Measurements from ENCODE around the gene SLC17A5. TPM values are rescaled to one million over a fixed set of nuclear protein-coding genes. Genes with fewer than 3 reads are reported as not detected.
"Not testable (repeated sequence)": the region's sequence is repeated elsewhere in the genome, so short reads cannot be mapped to it uniquely, and the experiment has no call there.

The SLC17A5 gene
- total RNA-seq, 6 donors from 2014 or later: 13.0 to 32.5 (median 22.3) TPM

GRCh38 chr6:73630401-73630800, 23.4 kb downstream of the SLC17A5 start:
- WGBS, 2 donors: 83 to 88% methylated on average over 4 of the region's 4 CpGs
- no peak for ATAC-seq (ENCODE audit: low FRiP score in 2 of 2)
- no peak for TF ChIP-seq CTCF (IDR thresholded peaks at IDR 0.05)
- TF ChIP-seq POLR2AphosphoS5 (IDR thresholded peaks at IDR 0.05): no peak
- no peak for TF ChIP-seq EP300 (IDR thresholded peaks at IDR 0.05)
- no peak for TF ChIP-seq POLR2A (IDR thresholded peaks at IDR 0.05)

GRCh38 chr6:73624896-73625295, 28.9 kb downstream of the SLC17A5 start:
- Histone ChIP-seq H3K36me3 (peaks cover 5 to 44% (median 17%) of the 10 kb centered on the region in 4 donors), H3K4me3 (no peak overlapping the region), H3K9me3 (no peaks in the 10 kb centered on the region), H3K27me3 (no peaks in the 10 kb centered on the region), H3K27ac (no peak overlapping the region), H3K4me1 (no peaks in the 10 kb centered on the region)
- WGBS, 2 donors: 87 to 97% methylated on average over 4 of the region's 4 CpGs
- ATAC-seq (ENCODE audit: low FRiP score in 2 of 2) (no peak), DNase-seq (no peak)
- TF ChIP-seq POLR2AphosphoS5 (IDR thresholded peaks at IDR 0.05) (no peak), CTCF (IDR thresholded peaks at IDR 0.05) (no peak), POLR2A (IDR thresholded peaks at IDR 0.05) (no peak), EP300 (IDR thresholded peaks at IDR 0.05) (no peak)

More at GRCh38 chr6:73630401-73630800, 23.4 kb downstream of the SLC17A5 start:
- H3K4me1 ChIP-seq: no peaks in the 10 kb centered on the region
- H3K27me3 ChIP-seq: no peaks in the 10 kb centered on the region
- DNase-seq: no peak
- no peak overlapping the region for H3K4me3 ChIP-seq
- H3K9me3 ChIP-seq: no peaks in the 10 kb centered on the region
- no peak overlapping the region for H3K27ac ChIP-seq
- peaks cover 0 to 73% (median 42%) of the 10 kb centered on the region in 4 donors for H3K36me3 ChIP-seq

- not testable (repeated sequence) for H3K4me3 ChIP-seq; H3K27ac ChIP-seq; ATAC-seq (ENCODE audit: low FRiP score in 2 of 2); H3K9me3 ChIP-seq; DNase-seq; H3K27me3 ChIP-seq; H3K4me1 ChIP-seq
- WGBS, 2 donors: 96 to 97% methylated on average over 8 of the region's 8 CpGs
- peaks cover 5 to 46% (median 16%) of the 10 kb centered on the region in 4 donors for H3K36me3 ChIP-seq
Observed at GRCh38 chr6:73623480-73623879, 30.3 kb downstream of the SLC17A5 start.

GRCh38 chr6:73618082-73618481, 35.7 kb downstream of the SLC17A5 start:
- not testable (repeated sequence) for H3K27me3 ChIP-seq; H3K9me3 ChIP-seq; H3K4me1 ChIP-seq; ATAC-seq (ENCODE audit: low FRiP score in 2 of 2); DNase-seq; H3K27ac ChIP-seq; H3K4me3 ChIP-seq
- WGBS, 2 donors: 90 to 93% methylated on average over 8 of the region's 8 CpGs
- peaks cover 5 to 56% (median 32%) of the 10 kb centered on the region in 4 donors for H3K36me3 ChIP-seq

- DNase-seq: no peak
- Histone ChIP-seq H3K9me3 (no peaks in the 10 kb centered on the region), H3K27ac (no peak overlapping the region), H3K4me1 (peaks cover 0 to 5% (median 2%) of the 10 kb centered on the region in 4 donors), H3K36me3 (peaks cover 0 to 58% (median 24%) of the 10 kb centered on the region in 4 donors), H3K27me3 (no peaks in the 10 kb centered on the region), H3K4me3 (no peak overlapping the region)
- no peak for TF ChIP-seq POLR2A (IDR thresholded peaks at IDR 0.05)
- no peak for TF ChIP-seq CTCF (IDR thresholded peaks at IDR 0.05)
- TF ChIP-seq POLR2AphosphoS5 (IDR thresholded peaks at IDR 0.05): no peak
- TF ChIP-seq EP300 (IDR thresholded peaks at IDR 0.05): no peak
- WGBS, 2 donors: 89% methylated on average over 4 to 6 of the region's 6 CpGs
- no peak for ATAC-seq (ENCODE audit: low FRiP score in 2 of 2)
Observed at GRCh38 chr6:73614802-73615201, 39.0 kb downstream of the SLC17A5 start.

- TF ChIP-seq POLR2AphosphoS5 (IDR thresholded peaks at IDR 0.05) (no peak), POLR2A (IDR thresholded peaks at IDR 0.05) (no peak), CTCF (IDR thresholded peaks at IDR 0.05) (no peak), EP300 (IDR thresholded peaks at IDR 0.05) (no peak)
- H3K27ac ChIP-seq: no peak overlapping the region
- H3K9me3 ChIP-seq: no peaks in the 10 kb centered on the region
- 71 to 94% methylated on average over 6 of the region's 6 CpGs for WGBS, 2 donors
- H3K27me3 ChIP-seq: no peaks in the 10 kb centered on the region
- ATAC-seq (ENCODE audit: low FRiP score in 2 of 2): no peak
- H3K36me3 ChIP-seq: peaks cover 4 to 62% (median 28%) of the 10 kb centered on the region in 4 donors
- peaks cover 0 to 5% (median 2%) of the 10 kb centered on the region in 4 donors for H3K4me1 ChIP-seq
- H3K4me3 ChIP-seq: no peak overlapping the region
- DNase-seq: no peak
Observed at GRCh38 chr6:73613806-73614536, 39.8 kb downstream of the SLC17A5 start.

Data from upper lobe of left lung (tissue), 6 donors.